Activated CD8-positive, alpha-beta T cell treated with anti-CD3 and anti-CD28 coated beads for 36 hours (primary cell): ENCODE results near the gene OR3A3. TPM values are rescaled to one million over a fixed set of nuclear protein-coding genes. Genes with fewer than 3 reads are reported as not detected.
"Not testable (repeated sequence)": the region's sequence is repeated elsewhere in the genome, so short reads cannot be mapped to it uniquely, and the experiment has no call there.

Experiments used
- ATAC-seq: fragments of 200-7000 bp; cut with Tn5 transposase; one replicate; pipeline ENCODE4 v1.10.0; 2021; ENCODE audit warnings: mild to moderate bottlenecking, moderate library complexity
- CTCF ChIA-PET: fragments of 350-600 bp; sonication (Branson Sonifier 250); formaldehyde crosslinking; loops from one replicate; lab custom pipeline; 2021; ENCODE audit warnings: antibody characterized with exemption; lab: Charles Lee
- POLR2A ChIA-PET: fragments of 350-600 bp; sonication (Branson Sonifier 250); formaldehyde crosslinking; loops from one replicate; lab custom pipeline; 2021; ENCODE audit warnings: antibody characterized with exemption; lab: Charles Lee
- DNase-seq: peaks from one replicate; pipeline ENCODE4 v3.0.0-alpha.2; 2020
- H3K27ac Mint-ChIP-seq: one replicate; pipeline ENCODE4 v1.8.0; 2021; ENCODE audit warnings: mild to moderate bottlenecking, mixed read lengths
- H3K27me3 Mint-ChIP-seq: one replicate; pipeline ENCODE4 v1.8.0; 2021; ENCODE audit warnings: mixed read lengths
- H3K36me3 Mint-ChIP-seq: one replicate; pipeline ENCODE4 v1.8.0; 2021; ENCODE audit warnings: low read depth, mixed read lengths
- H3K4me1 Mint-ChIP-seq: one replicate; pipeline ENCODE4 v1.8.0; 2021; ENCODE audit warnings: low read depth, mixed read lengths
- H3K4me3 Mint-ChIP-seq: one replicate; pipeline ENCODE4 v1.8.0; 2021; ENCODE audit warnings: mild to moderate bottlenecking, moderate library complexity, mixed read lengths
- H3K9me3 Mint-ChIP-seq: one replicate; pipeline ENCODE4 v1.8.0; 2021; ENCODE audit warnings: mixed read lengths
- CTCF ChIP-seq: fragments of 200-600 bp; IDR thresholded peaks from one replicate; pipeline ENCODE4 v1.8.0; 2022; ENCODE audit warnings: antibody characterized with exemption, mild to moderate bottlenecking
- intact Hi-C: fragments of 100-400 bp; cut with micrococcal nuclease; formaldehyde crosslinking; loops from one replicate; pipeline ENCODE4 v1.10.0; 2022
- total RNA-seq, 2 experiments: library from RNA; stranded (reverse); gene quantifications; one replicate each; pipeline ENCODE4 v1.2.3, GENCODE V29; 2021

Gene OR3A3
- total RNA-seq, 2 experiments from 2014 or later = not detected

GRCh38 chr17:3415610-3416009 lies 4.4 kb downstream of the OR3A3 start:
- H3K36me3 Mint-ChIP-seq = no peaks in the 10 kb centered on the region
- DNase-seq (no peak), ATAC-seq (no peak)
- ChIA-PET CTCF (no interaction called here), POLR2A (no interaction called here)
- TF ChIP-seq CTCF = no peak
- H3K4me3 Mint-ChIP-seq = no peak overlapping the region
- H3K9me3 Mint-ChIP-seq = no peaks in the 10 kb centered on the region
- intact Hi-C loops = no loop called here
- H3K27ac Mint-ChIP-seq = no peak overlapping the region
- no peaks in the 10 kb centered on the region for H3K4me1 Mint-ChIP-seq
- peaks cover 16% of the 10 kb centered on the region for H3K27me3 Mint-ChIP-seq

- ChIA-PET CTCF (interaction anchor here (0.6 kb wide), 1 partner anchor 161 kb away, joined by 3 read pairs; no protein-coding TSS in a partner anchor), POLR2A (no interaction called here)
- H3K36me3 Mint-ChIP-seq = no peaks in the 10 kb centered on the region
- H3K4me1 Mint-ChIP-seq = no peaks in the 10 kb centered on the region
- H3K4me3 Mint-ChIP-seq = no peak overlapping the region
- no peaks in the 10 kb centered on the region for H3K9me3 Mint-ChIP-seq
- intact Hi-C loops = no loop called here
- no peak overlapping the region for H3K27ac Mint-ChIP-seq
- TF ChIP-seq CTCF = no peak
- DNase-seq (no peak), ATAC-seq (no peak)
- peaks cover 14% of the 10 kb centered on the region for H3K27me3 Mint-ChIP-seq
Measured at GRCh38 chr17:3418222-3418621, 7.1 kb downstream of the OR3A3 start.

- intact Hi-C loops, H3K36me3 Mint-ChIP-seq, H3K9me3 Mint-ChIP-seq, H3K4me3 Mint-ChIP-seq, POLR2A ChIA-PET, CTCF ChIA-PET, ATAC-seq, H3K4me1 Mint-ChIP-seq, H3K27ac Mint-ChIP-seq: not testable (repeated sequence)
- H3K27me3 Mint-ChIP-seq = peaks cover 15% of the 10 kb centered on the region
- DNase-seq = peak; percentile 53
Measured at GRCh38 chr17:3433215-3433614, 22.0 kb downstream of the OR3A3 start.

GRCh38 chr17:3433741-3434140 lies 22.6 kb downstream of the OR3A3 start, which contains the start of gene OR1E2:
OR1E2 (minus strand) TSS chr17:3433841; CDS start chr17:3433841, 0 bp downstream.
- no peak within 1 kb of the TSS for H3K27ac Mint-ChIP-seq
- H3K4me3 Mint-ChIP-seq = no peak within 1 kb of the TSS
- DNase-seq (no peak), ATAC-seq (no peak)
- POLR2A ChIA-PET = no interaction called here
- H3K27me3 Mint-ChIP-seq = peaks cover 15% of the 10 kb centered on the region
- peaks cover 4% of the 10 kb centered on the region for H3K9me3 Mint-ChIP-seq
- intact Hi-C loops = no loop called here
- TF ChIP-seq CTCF = no peak
- no peaks in the 10 kb centered on the region for H3K4me1 Mint-ChIP-seq
- CTCF ChIA-PET = no interaction called here
- H3K36me3 Mint-ChIP-seq = no peaks in the 10 kb centered on the region

- ATAC-seq (no peak), DNase-seq (no peak)
- no peak overlapping the region for H3K27ac Mint-ChIP-seq
- peaks cover 17% of the 10 kb centered on the region for H3K27me3 Mint-ChIP-seq
- POLR2A ChIA-PET = no interaction called here
- H3K4me3 Mint-ChIP-seq = no peak overlapping the region
- no peaks in the 10 kb centered on the region for H3K36me3 Mint-ChIP-seq
- CTCF ChIA-PET = no interaction called here
- intact Hi-C loops = no loop called here
- H3K4me1 Mint-ChIP-seq = no peaks in the 10 kb centered on the region
- TF ChIP-seq CTCF = no peak
- no peaks in the 10 kb centered on the region for H3K9me3 Mint-ChIP-seq
Measured at GRCh38 chr17:3438368-3438767, 27.2 kb downstream of the OR3A3 start.

GRCh38 chr17:3440451-3440850 lies 29.3 kb downstream of the OR3A3 start:
- no peak for TF ChIP-seq CTCF
- Mint-ChIP-seq H3K4me1 (no peaks in the 10 kb centered on the region), H3K27ac (no peak overlapping the region), H3K9me3 (no peaks in the 10 kb centered on the region), H3K36me3 (no peaks in the 10 kb centered on the region), H3K4me3 (no peak overlapping the region), H3K27me3 (peaks cover 18% of the 10 kb centered on the region)
- no peak for DNase-seq
- intact Hi-C loops = no loop called here
- ATAC-seq = no peak
- ChIA-PET POLR2A (no interaction called here), CTCF (no interaction called here)
